OCI-LY3 (cell line): ENCODE data around the gene PTPRN.
"Not testable (repeated sequence)": the region's sequence is repeated elsewhere in the genome, so short reads cannot be mapped to it uniquely, and the experiment has no call there.

Experiments used
- H2AFZ ChIP-seq: fragments of 200-600, 300-600 bp; shearing (Covaris generic); 2 replicates; pipeline ENCODE4 v1.6.0; 2014; ENCODE audit warnings: antibody characterized with exemption, low read depth, low read length
- H3K27ac ChIP-seq: fragments of 200-600, 300-600 bp; sonication (generic); 2 replicates; pipeline ENCODE4 v1.5.1; 2014; ENCODE audit warnings: mild to moderate bottlenecking, low read length, moderate library complexity, mixed read lengths
- H3K27me3 ChIP-seq: fragments of 200-600, 300-600 bp; sonication (generic); 2 replicates; pipeline ENCODE4 v1.6.1; 2014; ENCODE audit warnings: low read depth, low read length, mixed read lengths
- H3K36me3 ChIP-seq: fragments of 200-600, 300-600 bp; sonication (generic); replicated peaks from 2 replicates; pipeline ENCODE3; 2014; ENCODE audit warnings: low read depth, low read length, mixed read lengths
- H3K4me1 ChIP-seq: fragments of 300-600, 200-600 bp; sonication (generic); 2 replicates; pipeline ENCODE4 v1.6.1; 2014; ENCODE audit warnings: low read length, mixed read lengths
- H3K4me2 ChIP-seq: fragments of 200-600, 300-600 bp; sonication (generic); 2 replicates; pipeline ENCODE4 v1.6.1; 2014; ENCODE audit warnings: low read length, mixed read lengths
- H3K4me3 ChIP-seq: fragments of 300-600, 200-600 bp; sonication (generic); 2 replicates; pipeline ENCODE4 v1.5.1; 2014; ENCODE audit warnings: antibody characterized with exemption, mild to moderate bottlenecking, low read length, moderate library complexity
- H3K79me2 ChIP-seq: fragments of 300-600, 200-600 bp; shearing (Covaris generic); 2 replicates; pipeline ENCODE4 v1.6.1; 2014; ENCODE audit warnings: mild to moderate bottlenecking, low read length, mixed read lengths
- H3K9ac ChIP-seq: fragments of 300-600, 200-600 bp; shearing (Covaris generic); 2 replicates; pipeline ENCODE4 v1.6.0; 2014; ENCODE audit warnings: mild to moderate bottlenecking, low read length, moderate library complexity
- H3K9me3 ChIP-seq: fragments of 200-600, 300-600 bp; shearing (Covaris generic); 2 replicates; pipeline ENCODE4 v1.6.1; 2014; ENCODE audit warnings: low read length, mixed read lengths; ENCODE audit not compliant: insufficient read depth
- H4K20me1 ChIP-seq: fragments of 200-600, 300-600 bp; sonication (generic); 2 replicates; pipeline ENCODE4 v1.6.1; 2016; ENCODE audit warnings: low read length, mixed read lengths; ENCODE audit not compliant: insufficient read depth
- CTCF ChIP-seq: fragments of 200-600, 300-600 bp; sonication (generic); IDR thresholded peaks from 2 replicates; pipeline ENCODE4 v1.5.1; 2014; ENCODE audit warnings: antibody characterized with exemption, low read length, low read depth
- EZH2phosphoT487 ChIP-seq: fragments of 200-600 bp; shearing (Covaris generic); IDR thresholded peaks from 2 replicates; pipeline ENCODE4 v1.6.1; 2018; ENCODE audit warnings: antibody characterized with exemption, mixed run types, low read depth

Gene PTPRN

DNA sequence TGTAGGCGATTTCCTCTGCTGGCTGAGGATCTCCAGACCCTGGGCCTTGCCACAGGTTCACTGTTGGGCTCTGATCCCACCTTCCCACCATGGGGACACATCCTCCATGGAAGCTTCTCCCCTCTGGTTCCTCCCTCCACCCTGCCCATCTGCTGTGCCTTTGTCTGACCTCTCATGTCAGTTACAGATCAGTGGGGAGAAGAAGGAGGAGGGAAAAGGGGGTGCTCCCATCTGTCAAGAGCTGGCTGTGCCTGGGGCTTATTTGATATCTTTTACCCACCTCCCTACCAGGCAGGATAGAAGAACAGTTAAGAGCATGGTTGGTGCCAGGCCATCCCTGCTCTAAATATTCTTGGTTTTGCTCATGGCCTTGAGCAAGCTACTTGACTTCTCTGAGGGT lies 42.3 kb downstream of the PTPRN start:
- Histone ChIP-seq H4K20me1 (no peaks in the 10 kb centered on the region), H3K4me2 (no peak overlapping the region), H3K27ac (no peak overlapping the region), H3K36me3 (no peaks in the 10 kb centered on the region), H3K27me3 (no peaks in the 10 kb centered on the region), H3K79me2 (no peaks in the 10 kb centered on the region), H3K9ac (no peak overlapping the region), H3K4me1 (no peaks in the 10 kb centered on the region), H2AFZ (no peak overlapping the region), H3K4me3 (no peak overlapping the region), H3K9me3 (no peaks in the 10 kb centered on the region)
- TF ChIP-seq EZH2phosphoT487 (no peak), CTCF (no peak)

DNA sequence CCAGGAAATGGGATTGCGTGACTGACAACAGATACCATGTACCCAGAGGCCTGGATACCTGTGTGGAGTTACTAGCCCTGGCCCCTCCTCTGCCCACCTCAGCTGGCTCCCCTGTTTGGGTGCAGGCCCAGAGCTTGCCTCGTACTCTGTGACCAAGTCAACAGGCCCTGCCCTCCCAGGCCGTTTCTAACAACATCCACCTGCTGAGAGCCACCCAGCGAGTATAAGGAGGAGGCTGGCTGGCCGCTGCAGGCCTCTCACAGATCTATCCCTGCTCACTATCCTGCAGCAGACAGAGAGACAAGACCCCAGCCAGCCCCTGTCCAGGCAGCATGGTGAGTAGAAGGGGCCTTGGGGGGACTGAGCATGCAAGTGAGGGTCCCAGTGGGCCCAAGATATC lies 43.0 kb downstream of the PTPRN start:
- Histone ChIP-seq H3K4me2 (no peak overlapping the region), H4K20me1 (no peaks in the 10 kb centered on the region), H3K27me3 (no peaks in the 10 kb centered on the region), H3K9ac (no peak overlapping the region), H2AFZ (no peak overlapping the region), H3K79me2 (no peaks in the 10 kb centered on the region), H3K36me3 (no peaks in the 10 kb centered on the region), H3K4me3 (no peak overlapping the region), H3K27ac (no peak overlapping the region), H3K4me1 (no peaks in the 10 kb centered on the region), H3K9me3 (no peaks in the 10 kb centered on the region)
- no peak for TF ChIP-seq CTCF
- no peak for TF ChIP-seq EZH2phosphoT487

DNA sequence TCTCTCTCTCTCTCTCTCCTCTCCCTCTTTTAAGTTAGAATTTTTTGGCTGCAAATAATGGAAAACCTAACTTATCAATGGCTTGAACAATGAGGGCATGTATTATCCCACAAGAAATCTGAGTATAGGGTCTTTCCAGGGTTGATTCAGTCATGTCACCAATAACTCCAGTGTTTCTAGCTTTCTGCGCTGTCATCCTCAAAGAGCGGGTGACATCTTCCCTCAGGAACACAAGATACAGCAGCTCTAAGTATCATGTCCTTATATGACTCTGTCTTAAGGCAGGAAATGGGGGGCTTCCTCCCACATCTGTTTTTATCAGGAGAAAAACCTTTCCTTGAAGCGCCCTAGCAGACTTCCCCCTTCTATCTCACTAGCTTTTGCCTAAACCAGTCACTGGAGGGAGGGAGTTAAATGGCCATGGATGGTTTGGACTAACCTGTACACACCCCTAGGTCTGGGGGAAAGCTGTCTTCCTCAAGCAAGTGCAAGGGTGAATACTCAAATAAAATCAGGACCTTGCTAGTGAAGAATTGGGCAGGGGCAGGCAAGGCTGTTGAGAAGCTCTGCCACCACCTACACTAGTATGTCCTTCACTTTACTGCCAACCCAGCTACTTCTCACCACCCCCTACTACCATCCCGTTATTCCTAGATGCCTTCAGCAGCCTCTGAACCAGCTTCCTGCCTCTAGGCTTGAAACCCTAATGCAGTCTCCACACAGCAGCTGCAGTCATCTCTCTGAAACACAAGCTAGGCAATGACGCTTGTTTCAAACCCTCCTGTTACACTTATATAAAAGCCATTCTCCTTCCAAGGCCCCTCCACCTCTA lies 48.0 kb downstream of the PTPRN start:
- H2AFZ ChIP-seq: no peak overlapping the region
- no peaks in the 10 kb centered on the region for H3K4me1 ChIP-seq
- H3K4me2 ChIP-seq: no peak overlapping the region
- TF ChIP-seq CTCF (no peak), EZH2phosphoT487 (no peak)
- no peaks in the 10 kb centered on the region for H3K79me2 ChIP-seq
- H3K9me3 ChIP-seq: no peaks in the 10 kb centered on the region
- H4K20me1 ChIP-seq: no peaks in the 10 kb centered on the region
- H3K27me3 ChIP-seq: no peaks in the 10 kb centered on the region
- no peak overlapping the region for H3K4me3 ChIP-seq
- no peaks in the 10 kb centered on the region for H3K36me3 ChIP-seq
- H3K27ac ChIP-seq: no peak overlapping the region
- H3K9ac ChIP-seq: no peak overlapping the region

DNA sequence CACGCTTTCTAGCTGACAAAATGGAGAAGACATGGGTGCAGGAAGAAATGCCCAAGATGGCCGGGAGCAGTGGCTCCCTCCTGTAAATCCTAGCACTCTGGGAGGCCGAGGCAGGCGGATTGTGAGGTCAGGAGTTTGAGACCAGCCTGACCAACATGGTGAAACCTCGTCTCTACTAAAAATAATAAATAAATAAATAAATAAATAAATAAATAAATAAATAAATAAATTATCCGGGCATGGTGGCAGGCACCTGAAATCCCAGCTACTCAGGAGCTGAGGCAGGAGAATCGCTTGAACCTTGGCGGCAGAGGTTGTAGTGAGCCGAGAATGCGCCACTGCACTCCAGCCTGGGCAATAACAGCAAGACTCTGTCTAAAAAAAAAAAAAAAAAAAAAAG lies 50.3 kb downstream of the PTPRN start:
- not testable (repeated sequence) for H4K20me1 ChIP-seq, H3K4me2 ChIP-seq, H3K4me1 ChIP-seq, H3K9me3 ChIP-seq, H3K4me3 ChIP-seq, H3K36me3 ChIP-seq, H2AFZ ChIP-seq, H3K9ac ChIP-seq, H3K27me3 ChIP-seq, H3K79me2 ChIP-seq, H3K27ac ChIP-seq
